DMS53 (cell line): ENCODE results near the gene ACSL4.
"Not testable (repeated sequence)": the region's sequence is repeated elsewhere in the genome, so short reads cannot be mapped to it uniquely, and the experiment has no call there.

ENCODE experiments used
- DNase-seq: peaks from one replicate; lab custom pipeline; 2025; lab: John Stamatoyannopoulos, UW

The ACSL4 gene

GRCh38 chrX:109667986-109668385, 65.1 kb downstream of the ACSL4 start:
- DNase-seq, result no peak

- no peak for DNase-seq
Observed at GRCh38 chrX:109660435-109661143, 72.5 kb downstream of the ACSL4 start.

- DNase-seq, result no peak
Observed at GRCh38 chrX:109658391-109658790, 74.7 kb downstream of the ACSL4 start.

GRCh38 chrX:109657364-109657763, 75.7 kb downstream of the ACSL4 start:
- DNase-seq, result not testable (repeated sequence)

- no peak for DNase-seq
Observed at GRCh38 chrX:109656774-109657173, 76.3 kb downstream of the ACSL4 start.

GRCh38 chrX:109655502-109656201, 77.4 kb downstream of the ACSL4 start:
- DNase-seq, result no peak

- DNase-seq, result no peak
Observed at GRCh38 chrX:109654516-109655109, 78.4 kb downstream of the ACSL4 start.

GRCh38 chrX:109644671-109645070, 88.4 kb downstream of the ACSL4 start:
- DNase-seq, result not testable (repeated sequence)

- DNase-seq, result no peak
Observed at GRCh38 chrX:109643687-109644086, 89.4 kb downstream of the ACSL4 start.

- no peak for DNase-seq
Observed at GRCh38 chrX:109638158-109638557, 94.9 kb downstream of the ACSL4 start.

GRCh38 chrX:109637477-109637876, 95.6 kb downstream of the ACSL4 start:
- DNase-seq, result not testable (repeated sequence)

- peak; percentile 60 for DNase-seq
Observed at GRCh38 chrX:109635146-109635545, 97.9 kb downstream of the ACSL4 start.

- peak; percentile 55 for DNase-seq
Observed at GRCh38 chrX:109632906-109633504, 100.1 kb downstream of the ACSL4 start.

GRCh38 chrX:109629310-109629709, 103.7 kb downstream of the ACSL4 start:
- peak; percentile 19 for DNase-seq

- no peak for DNase-seq
Observed at GRCh38 chrX:109626637-109627036, 106.4 kb downstream of the ACSL4 start.

GRCh38 chrX:109624641-109625616, 108.1 kb downstream of the ACSL4 start, which contains the start of gene KCNE5:
TSS of gene KCNE5 (minus strand) at chrX:109625172. CDS start at chrX:109625020, 152 bp downstream.
- DNase-seq, result no peak

GRCh38 chrX:109623997-109624396, 109.1 kb downstream of the ACSL4 start:
- no peak for DNase-seq

GRCh38 chrX:109622270-109622669, 110.8 kb downstream of the ACSL4 start:
- no peak for DNase-seq

- no peak for DNase-seq
Observed at GRCh38 chrX:109619771-109620170, 113.3 kb downstream of the ACSL4 start.

GRCh38 chrX:109614951-109615350, 118.1 kb downstream of the ACSL4 start:
- DNase-seq, result no peak

GRCh38 chrX:109601486-109601885, 131.6 kb downstream of the ACSL4 start:
- DNase-seq, result no peak
